Cardiac muscle cell (in vitro differentiated cells and primary cell): Measurements from ENCODE around the gene ADGRL4. TPM values are rescaled to one million over a fixed set of nuclear protein-coding genes. Genes with fewer than 3 reads are reported as not detected.

Source experiments
- DNase-seq, 2 donors: peaks; one replicate each; pipeline versions ENCODE4 v3.0.0 to v3.0.0-alpha.2; 2010 to 2017; ENCODE audit warnings: low read depth in 1 of 2, low spot score in 1 of 2
- H3K27ac ChIP-seq: fragments of 200-600 bp; sonication (generic); 2 replicates; pipeline ENCODE4 v1.5.1; 2016
- H3K27me3 ChIP-seq: fragments of 200-600 bp; sonication (generic); 2 replicates; pipeline ENCODE4 v1.6.0; 2016; ENCODE audit warnings: control low read depth
- H3K36me3 ChIP-seq: fragments of 200-600 bp; sonication (generic); 2 replicates; pipeline ENCODE4 v1.5.1; 2016; ENCODE audit warnings: control low read depth
- H3K4me1 ChIP-seq: fragments of 200-600 bp; sonication (generic); 2 replicates; pipeline ENCODE4 v1.8.1; 2017; ENCODE audit warnings: low read depth, mild to moderate bottlenecking, mixed run types
- H3K4me3 ChIP-seq: fragments of 200-600 bp; sonication (generic); 2 replicates; pipeline ENCODE4 v1.5.1; 2016; ENCODE audit warnings: mild to moderate bottlenecking
- H3K9me3 ChIP-seq: fragments of 200-600 bp; sonication (generic); 2 replicates; pipeline ENCODE4 v1.5.1; 2017; ENCODE audit warnings: low read depth, mild to moderate bottlenecking, control low read depth
- CTCF ChIP-seq: IDR thresholded peaks from 2 replicates; pipeline ENCODE4 v1.5.1; 2012; ENCODE audit warnings: low read depth, mild to moderate bottlenecking, low read length
- polyA plus RNA-seq: library from polyadenylated mRNA; unstranded; fragments of >200 nt; fragmentation: Nextera tagmentation; extraction: Ambion mirVana; gene quantifications from 2 replicates; pipeline ENCODE4 v1.2.1, GENCODE V29; 2016
- total RNA-seq: library from RNA; depleted of rRNA; stranded (reverse); fragments of >200 nt; gene quantifications from 2 replicates; pipeline ENCODE4 v1.2.3, GENCODE V29; 2016

Gene ADGRL4
- total and polyA plus RNA-seq, 2 experiments from 2014 or later: 0.12 to 0.78 TPM

- Histone ChIP-seq H3K4me3 (no peak overlapping the region), H3K27ac (no peak overlapping the region), H3K4me1 (no peaks in the 10 kb centered on the region), H3K27me3 (no peaks in the 10 kb centered on the region), H3K36me3 (no peaks in the 10 kb centered on the region), H3K9me3 (no peaks in the 10 kb centered on the region)
- peak in 1 of 2 donors; percentile 0 for DNase-seq
- no peak for TF ChIP-seq CTCF
These were observed 88.4 kb downstream of the ADGRL4 start for GRCh38 chr1:78918157-78918556.

- no peak for TF ChIP-seq CTCF
- no peak overlapping the region for H3K27ac ChIP-seq
- no peaks in the 10 kb centered on the region for H3K9me3 ChIP-seq
- H3K36me3 ChIP-seq: no peaks in the 10 kb centered on the region
- no peak for DNase-seq
- H3K4me3 ChIP-seq: no peak overlapping the region
- H3K4me1 ChIP-seq: no peaks in the 10 kb centered on the region
- H3K27me3 ChIP-seq: no peaks in the 10 kb centered on the region
These were observed 89.5 kb downstream of the ADGRL4 start for GRCh38 chr1:78916986-78917385.

- no peaks in the 10 kb centered on the region for H3K9me3 ChIP-seq
- peak in 1 of 2 donors; percentile 15 for DNase-seq
- TF ChIP-seq CTCF: no peak
- H3K27ac ChIP-seq: no peak overlapping the region
- H3K4me1 ChIP-seq: no peaks in the 10 kb centered on the region
- H3K27me3 ChIP-seq: no peaks in the 10 kb centered on the region
- H3K36me3 ChIP-seq: no peaks in the 10 kb centered on the region
- H3K4me3 ChIP-seq: no peak overlapping the region
These were observed 92.6 kb downstream of the ADGRL4 start for GRCh38 chr1:78913950-78914349.

GRCh38 chr1:78911956-78912880 lies 94.3 kb downstream of the ADGRL4 start:
- TF ChIP-seq CTCF: no peak
- no peak overlapping the region for H3K4me3 ChIP-seq
- peak in 1 of 2 donors; percentile 31 for DNase-seq
- no peak overlapping the region for H3K27ac ChIP-seq
- H3K9me3 ChIP-seq: no peaks in the 10 kb centered on the region
- H3K36me3 ChIP-seq: no peaks in the 10 kb centered on the region
- H3K4me1 ChIP-seq: no peaks in the 10 kb centered on the region
- no peaks in the 10 kb centered on the region for H3K27me3 ChIP-seq

- no peak overlapping the region for H3K4me3 ChIP-seq
- no peaks in the 10 kb centered on the region for H3K4me1 ChIP-seq
- H3K9me3 ChIP-seq: no peaks in the 10 kb centered on the region
- no peak for DNase-seq
- TF ChIP-seq CTCF: no peak
- no peak overlapping the region for H3K27ac ChIP-seq
- no peaks in the 10 kb centered on the region for H3K27me3 ChIP-seq
- H3K36me3 ChIP-seq: no peaks in the 10 kb centered on the region
These were observed 103.9 kb downstream of the ADGRL4 start for GRCh38 chr1:78902641-78903040.
